HG02763 (cell line): ENCODE results near the gene HOXC11.

ENCODE experiments used
- ATAC-seq: cut with Tn5 transposase; IDR thresholded peaks from one replicate; pipeline ENCODE4 v1.9.1; 2021; ENCODE audit warnings: mild to moderate bottlenecking, moderate library complexity; ENCODE audit not compliant: unreplicated experiment

HOXC11 gene

GRCh38 chr12:53941750-53942149 is 31.2 kb upstream of the HOXC11 start:
- ATAC-seq, result no peak

DNA sequence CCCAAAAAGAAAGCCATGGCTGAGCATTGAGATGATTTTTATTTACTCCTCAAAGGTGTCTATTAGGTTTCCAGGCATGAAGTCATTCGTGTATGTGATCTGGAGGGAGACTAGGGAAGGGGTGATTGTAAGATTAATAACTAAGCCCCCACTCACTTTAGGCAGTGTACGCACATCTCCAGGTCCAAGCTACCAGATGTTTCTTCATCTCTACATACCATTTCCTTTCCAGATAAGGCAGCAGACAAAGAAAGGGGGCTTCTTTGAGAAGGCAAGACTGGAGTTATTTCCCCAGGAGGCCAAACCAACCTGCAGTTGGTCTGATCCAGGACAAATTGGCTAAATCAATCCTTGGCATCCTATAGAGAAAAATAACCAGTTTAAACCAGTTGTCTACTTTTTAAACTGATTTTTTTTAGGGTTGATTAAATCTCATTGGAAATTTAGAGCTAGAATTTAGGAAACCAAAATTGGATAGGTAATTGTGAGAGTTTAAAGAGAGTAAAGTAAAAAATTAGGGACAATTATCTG is 30.4 kb upstream of the HOXC11 start:
- ATAC-seq, result no peak

- no peak for ATAC-seq
Observed at GRCh38 chr12:53944209-53944608, 28.7 kb upstream of the HOXC11 start.

- ATAC-seq, result no peak
Observed at GRCh38 chr12:53944907-53945847, 27.7 kb upstream of the HOXC11 start.

DNA sequence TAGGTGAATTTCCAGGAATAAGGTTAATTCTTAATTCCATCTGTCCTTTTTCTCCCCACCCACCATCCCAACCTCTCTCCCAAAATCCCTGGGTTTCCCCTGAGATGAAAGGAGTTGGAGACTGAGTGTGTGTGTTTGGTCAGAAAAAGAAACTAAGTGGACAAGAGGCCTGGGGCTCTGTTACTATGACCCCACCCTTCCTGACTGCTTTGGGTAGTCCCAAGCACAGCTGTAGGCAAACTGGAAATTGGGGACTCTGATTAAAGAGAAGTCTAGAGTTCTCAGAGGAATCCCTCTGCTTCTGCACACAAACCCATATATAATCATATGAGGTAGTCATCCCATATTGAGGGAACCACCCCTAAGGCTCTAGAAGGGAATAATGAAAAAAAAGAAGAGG is 25.2 kb upstream of the HOXC11 start:
- ATAC-seq, result no peak

DNA sequence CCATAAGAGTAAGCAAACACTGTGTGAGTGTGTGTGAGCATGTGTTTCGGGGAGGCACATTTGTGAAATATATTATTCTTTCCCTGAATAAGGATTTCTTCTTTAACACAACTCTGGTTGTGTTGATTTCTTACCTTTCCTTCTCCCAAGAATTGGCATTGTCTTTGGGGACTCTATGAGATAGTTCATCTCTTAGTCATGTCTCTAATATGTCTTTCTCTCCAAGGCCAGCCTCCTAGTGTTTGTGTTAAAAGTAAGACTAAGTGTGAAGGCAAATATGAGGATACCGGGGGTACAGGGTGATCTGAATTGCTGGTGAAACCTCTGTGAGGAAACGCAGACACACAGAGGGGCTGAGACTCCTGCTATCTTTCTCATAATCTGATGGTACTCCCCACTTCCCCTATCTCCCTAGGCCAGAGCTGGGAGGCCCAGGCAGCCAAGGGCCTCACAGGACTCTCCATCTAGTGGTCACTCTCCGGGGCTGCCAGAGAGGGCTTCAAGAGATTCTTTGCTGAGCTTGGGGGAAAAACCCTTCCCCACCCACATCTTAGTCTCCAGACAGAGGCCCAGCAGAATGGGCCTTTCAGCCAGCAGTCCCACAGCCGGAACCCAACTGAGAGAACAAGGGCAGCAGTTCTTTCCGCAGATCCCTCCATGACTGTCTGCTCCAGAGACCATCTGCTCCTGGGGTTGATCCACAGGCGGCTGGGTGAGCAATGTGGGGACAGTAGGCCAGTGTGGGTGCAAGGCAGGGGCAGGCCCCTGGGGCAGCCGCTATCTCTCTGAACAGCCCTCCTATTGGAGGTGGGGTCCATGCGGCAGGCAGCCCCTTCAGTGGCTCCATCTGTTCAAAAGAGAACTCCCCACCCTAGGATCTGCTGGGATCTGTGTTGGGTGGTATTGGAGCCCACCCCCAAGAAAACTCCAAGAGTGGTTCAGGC is 24.0 kb upstream of the HOXC11 start:
- no peak for ATAC-seq

DNA sequence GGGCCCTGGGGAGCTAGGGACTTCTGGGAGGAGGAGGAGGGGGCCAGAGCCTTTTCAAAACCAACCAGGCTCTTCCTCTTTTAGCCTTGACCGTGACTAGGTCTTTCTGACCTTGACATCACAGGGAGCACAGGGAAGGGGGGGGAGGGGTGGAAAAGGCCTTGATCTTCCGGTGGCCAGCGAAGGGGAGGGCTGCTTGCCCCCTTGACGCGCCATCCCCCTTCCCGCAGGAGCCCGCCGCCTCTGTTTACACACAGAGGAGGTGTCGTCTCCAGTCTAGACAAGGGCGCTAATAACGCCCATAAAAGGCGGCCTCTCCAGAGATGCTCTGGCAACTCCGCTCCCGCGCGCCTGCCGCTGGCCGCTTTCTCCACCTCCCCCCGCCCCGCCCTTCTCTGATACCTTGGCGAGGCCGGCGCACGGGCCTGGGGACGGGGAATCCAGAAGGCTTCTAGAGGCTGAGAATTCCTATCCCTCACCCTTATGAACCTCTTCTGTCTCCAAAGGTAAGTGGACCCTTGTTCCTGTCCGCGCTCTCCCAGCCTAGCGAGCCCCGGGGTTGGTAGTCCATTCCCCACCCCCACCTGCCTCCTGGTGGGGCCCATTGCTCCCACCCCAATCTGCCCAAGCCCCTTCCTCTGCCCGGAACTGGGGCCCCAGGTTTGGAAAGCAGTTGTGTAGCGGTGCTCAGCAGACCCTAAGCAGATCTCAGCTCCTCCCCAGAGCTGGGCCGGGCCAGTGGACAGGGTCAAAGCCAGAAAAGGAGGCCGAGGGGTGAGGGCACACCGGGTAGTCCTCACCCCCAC is 23.1 kb upstream of the HOXC11 start:
- ATAC-seq, result no peak

GRCh38 chr12:53950437-53950773 is 22.5 kb upstream of the HOXC11 start:
- no peak for ATAC-seq

GRCh38 chr12:53950789-53951576 is 21.9 kb upstream of the HOXC11 start:
- no peak for ATAC-seq

DNA sequence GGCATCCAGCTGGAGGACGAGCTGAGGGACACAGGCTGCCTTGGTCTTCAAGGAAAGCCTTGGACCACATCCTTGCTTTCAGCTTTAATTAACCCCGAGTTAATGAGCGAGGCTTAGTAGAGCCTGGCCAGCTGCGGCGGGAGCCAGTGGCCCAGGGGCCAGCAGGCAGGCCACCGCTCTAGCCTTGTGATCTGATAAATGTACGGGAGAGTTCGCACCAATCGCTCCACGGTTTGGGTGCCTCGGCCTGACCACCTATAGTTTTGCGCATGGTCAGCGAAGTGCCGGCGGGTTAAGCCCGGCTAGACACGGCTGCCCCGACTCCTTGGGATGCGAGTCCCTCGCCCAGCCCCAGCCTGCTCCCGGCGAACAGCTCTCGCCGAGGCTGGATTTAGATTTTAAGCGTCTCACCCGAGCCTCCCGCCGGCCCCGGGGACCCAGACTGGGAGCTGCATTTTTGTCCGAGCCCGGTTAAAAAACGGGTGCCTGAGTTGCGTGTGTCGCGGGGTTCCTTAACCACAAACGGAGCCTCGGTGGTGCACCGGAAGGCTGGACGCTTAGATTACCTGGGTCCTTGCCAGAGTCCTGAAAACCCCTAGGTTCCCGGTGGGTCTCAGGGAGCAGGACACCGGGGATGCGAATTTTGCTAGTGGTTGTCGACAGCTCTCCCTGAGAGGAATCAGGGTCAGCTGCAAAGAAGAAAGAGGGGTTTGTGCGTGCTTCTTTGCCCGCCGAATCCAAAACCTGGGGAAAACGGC is 21.2 kb upstream of the HOXC11 start:
- ATAC-seq, result no peak

GRCh38 chr12:53952335-53952694 is 20.6 kb upstream of the HOXC11 start:
- no peak for ATAC-seq

DNA sequence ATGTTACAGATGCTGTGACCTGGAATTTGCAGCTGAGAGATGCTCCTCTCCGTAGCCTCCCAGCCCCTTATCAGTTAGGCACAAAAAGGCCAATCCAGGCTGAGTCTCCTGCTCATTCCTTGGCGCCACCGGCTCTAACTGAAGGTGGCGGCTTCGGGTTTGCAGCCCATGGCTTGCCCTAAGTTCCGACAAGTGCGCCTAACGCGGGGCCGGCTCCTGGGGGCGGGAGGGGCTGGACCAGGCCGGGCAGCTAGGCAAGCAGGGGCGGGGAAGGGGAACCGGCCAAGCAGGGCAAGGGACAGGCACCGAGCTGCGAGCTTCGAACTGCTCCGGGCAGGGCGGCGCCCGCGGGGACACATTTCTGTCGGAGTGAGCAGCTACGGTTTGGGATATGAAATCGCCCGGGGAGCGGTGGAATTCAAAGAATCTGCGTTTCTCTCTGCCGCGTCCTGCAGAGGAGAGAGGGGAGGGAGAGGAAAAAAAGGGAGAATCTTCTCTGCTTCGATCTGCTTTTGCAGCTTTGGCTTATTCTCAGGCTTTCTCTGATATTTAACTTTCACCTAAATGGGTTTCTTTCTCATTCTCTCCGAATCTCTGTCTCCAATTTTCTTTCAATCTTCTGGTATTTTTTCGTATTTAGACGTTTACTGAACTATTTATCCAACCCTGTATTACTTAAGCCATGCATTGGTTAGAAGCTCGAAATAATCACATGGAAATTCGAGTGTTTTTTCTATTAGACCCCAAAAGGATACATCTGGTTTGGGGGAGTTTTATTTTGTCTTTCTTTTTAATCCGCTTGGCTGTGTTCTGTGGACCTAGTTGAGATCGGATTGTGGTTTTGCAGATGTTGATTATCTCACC is 19.8 kb upstream of the HOXC11 start:
- ATAC-seq, result no peak

DNA sequence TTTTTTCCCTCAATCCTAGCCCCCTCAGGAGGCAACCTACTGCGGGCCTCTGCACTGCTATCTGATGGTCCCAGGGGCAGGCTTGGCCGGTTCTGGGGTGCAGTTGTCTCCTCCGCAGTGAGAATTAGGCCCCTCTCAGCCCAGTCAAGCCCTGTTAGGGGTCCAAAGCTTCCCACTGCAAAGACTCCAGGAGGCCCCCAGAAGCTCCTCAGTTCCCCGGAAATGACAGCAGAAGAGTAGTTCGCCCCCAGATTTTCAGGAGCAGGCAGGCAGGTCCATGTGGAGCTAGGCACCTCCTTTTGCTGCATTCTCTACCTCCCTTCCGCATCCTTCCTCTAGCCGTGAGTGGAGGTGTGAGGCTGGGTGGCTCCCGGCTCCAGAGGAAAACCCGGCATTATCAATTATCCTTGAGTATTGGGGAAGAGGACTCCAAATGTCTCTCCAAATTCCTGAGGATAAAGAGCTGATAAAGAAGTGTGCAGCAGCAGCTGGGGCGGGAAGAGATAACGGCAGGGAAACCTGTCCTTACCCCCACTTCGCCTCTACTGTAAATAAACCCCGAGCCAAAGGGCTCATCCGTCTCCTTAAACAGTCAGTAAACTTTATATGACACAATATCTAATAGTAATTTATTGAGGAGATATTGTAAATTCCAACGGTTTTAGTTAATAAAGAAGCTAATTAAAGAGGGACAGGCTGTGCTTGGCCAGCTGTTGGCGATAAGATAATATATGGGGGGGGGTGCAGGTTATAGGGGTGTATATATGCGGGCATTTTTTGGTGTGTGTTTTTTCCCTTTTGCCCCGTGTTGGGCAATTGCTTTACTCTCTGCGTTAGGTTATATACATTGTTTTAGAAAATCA is 18.9 kb upstream of the HOXC11 start:
- no peak for ATAC-seq

GRCh38 chr12:53954694-53955035 is 18.3 kb upstream of the HOXC11 start, which contains the start of gene HOXC12:
Gene HOXC12 (plus strand): TSS chr12:53954903. CDS start chr12:53954930, 27 bp downstream.
- no peak for ATAC-seq

GRCh38 chr12:53955036-53955775 is 17.7 kb upstream of the HOXC11 start:
- ATAC-seq, result no peak

DNA sequence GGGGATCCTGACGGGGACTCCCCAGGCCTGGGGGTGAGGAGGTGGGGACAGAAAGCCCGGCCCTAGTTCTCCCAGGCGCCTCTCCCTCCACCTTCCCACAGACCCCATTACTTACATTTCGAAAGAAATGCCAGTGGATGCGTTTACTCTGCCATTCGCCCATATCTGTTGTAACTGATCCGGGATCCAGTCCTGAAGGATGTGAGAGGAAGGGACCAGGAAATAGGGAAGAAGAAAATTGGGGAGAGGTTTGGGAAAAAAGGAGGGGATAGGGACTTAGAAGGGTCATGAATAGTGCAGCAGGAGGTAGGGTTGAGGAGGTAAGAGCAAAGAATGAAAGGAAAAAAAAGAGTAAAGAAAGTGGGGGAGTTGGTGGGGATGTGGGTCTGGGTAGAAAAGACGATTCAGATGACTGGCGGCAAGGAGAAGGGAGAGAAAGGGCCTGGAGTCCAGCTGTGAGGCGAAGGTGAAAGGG is 17.1 kb upstream of the HOXC11 start:
- ATAC-seq, result no peak
